Parathyroid adenoma (tissue), 2 donors: Measurements from ENCODE around the gene AJM1.
"Not testable (repeated sequence)": the region's sequence is repeated elsewhere in the genome, so short reads cannot be mapped to it uniquely, and the experiment has no call there.

ENCODE experiments used
- H2AFZ ChIP-seq: fragments of 300-600 bp; sonication (generic); one replicate; pipeline ENCODE4 v1.7.0; 2017; ENCODE audit warnings: antibody characterized with exemption, mild to moderate bottlenecking
- H3K27ac ChIP-seq: fragments of 300-600 bp; sonication (generic); one replicate; pipeline ENCODE4 v1.7.0; 2017
- H3K27me3 ChIP-seq: fragments of 300-600 bp; sonication (generic); one replicate; pipeline ENCODE4 v1.7.0; 2017; ENCODE audit warnings: low read length; ENCODE audit not compliant: control insufficient read depth, insufficient read depth
- H3K36me3 ChIP-seq: fragments of 300-600 bp; sonication (generic); one replicate; pipeline ENCODE4 v1.7.0; 2017; ENCODE audit warnings: low read length; ENCODE audit not compliant: control insufficient read depth, insufficient read depth
- H3K4me1 ChIP-seq: fragments of 300-600 bp; sonication (generic); one replicate; pipeline ENCODE4 v1.7.0; 2017; ENCODE audit warnings: control low read depth
- H3K4me2 ChIP-seq: fragments of 300-600 bp; sonication (generic); one replicate; pipeline ENCODE4 v1.7.0; 2017; ENCODE audit warnings: low read length
- H3K4me3 ChIP-seq: fragments of 300-600 bp; sonication (generic); one replicate; pipeline ENCODE4 v1.7.0; 2017; ENCODE audit warnings: low read depth, low read length
- H3K79me2 ChIP-seq: fragments of 300-600 bp; sonication (generic); one replicate; pipeline ENCODE4 v1.7.0; 2017; ENCODE audit warnings: control low read depth
- H3K9ac ChIP-seq: fragments of 300-600 bp; sonication (generic); one replicate; pipeline ENCODE4 v1.7.0; 2017; ENCODE audit warnings: mild to moderate bottlenecking
- H3K9me3 ChIP-seq: fragments of 300-600 bp; sonication (generic); one replicate; pipeline ENCODE4 v1.7.0; 2017; ENCODE audit warnings: low read length; ENCODE audit not compliant: control insufficient read depth
- TF ChIP-seq, protein P1 (sequence below): fragments of 300-600 bp; sonication (generic); IDR thresholded peaks from one replicate; pipeline ENCODE4 v1.7.0; 2017; ENCODE audit warnings: antibody characterized with exemption, mild to moderate bottlenecking
- donor health status: primary hyperparathyroidism.

The AJM1 gene

GRCh38 chr9:136835932-136836904 is 6.1 kb upstream of the AJM1 start:
- no peaks in the 10 kb centered on the region for H3K9me3 ChIP-seq
- H2AFZ ChIP-seq, result no peak overlapping the region
- no peaks in the 10 kb centered on the region for H3K36me3 ChIP-seq
- no peak overlapping the region for H3K4me2 ChIP-seq
- TF ChIP-seq, protein P1, sequence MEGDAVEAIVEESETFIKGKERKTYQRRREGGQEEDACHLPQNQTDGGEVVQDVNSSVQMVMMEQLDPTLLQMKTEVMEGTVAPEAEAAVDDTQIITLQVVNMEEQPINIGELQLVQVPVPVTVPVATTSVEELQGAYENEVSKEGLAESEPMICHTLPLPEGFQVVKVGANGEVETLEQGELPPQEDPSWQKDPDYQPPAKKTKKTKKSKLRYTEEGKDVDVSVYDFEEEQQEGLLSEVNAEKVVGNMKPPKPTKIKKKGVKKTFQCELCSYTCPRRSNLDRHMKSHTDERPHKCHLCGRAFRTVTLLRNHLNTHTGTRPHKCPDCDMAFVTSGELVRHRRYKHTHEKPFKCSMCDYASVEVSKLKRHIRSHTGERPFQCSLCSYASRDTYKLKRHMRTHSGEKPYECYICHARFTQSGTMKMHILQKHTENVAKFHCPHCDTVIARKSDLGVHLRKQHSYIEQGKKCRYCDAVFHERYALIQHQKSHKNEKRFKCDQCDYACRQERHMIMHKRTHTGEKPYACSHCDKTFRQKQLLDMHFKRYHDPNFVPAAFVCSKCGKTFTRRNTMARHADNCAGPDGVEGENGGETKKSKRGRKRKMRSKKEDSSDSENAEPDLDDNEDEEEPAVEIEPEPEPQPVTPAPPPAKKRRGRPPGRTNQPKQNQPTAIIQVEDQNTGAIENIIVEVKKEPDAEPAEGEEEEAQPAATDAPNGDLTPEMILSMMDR, result no peak
- H3K79me2 ChIP-seq, result no peaks in the 10 kb centered on the region
- no peak overlapping the region for H3K9ac ChIP-seq
- H3K4me3 ChIP-seq, result no peak overlapping the region
- H3K4me1 ChIP-seq, result no peaks in the 10 kb centered on the region
- no peak overlapping the region for H3K27ac ChIP-seq
- H3K27me3 ChIP-seq, result no peaks in the 10 kb centered on the region

- Histone ChIP-seq H3K4me3 (no peak overlapping the region), H3K9ac (no peak overlapping the region), H3K27me3 (no peaks in the 10 kb centered on the region), H2AFZ (no peak overlapping the region), H3K9me3 (no peaks in the 10 kb centered on the region), H3K27ac (no peak overlapping the region), H3K36me3 (no peaks in the 10 kb centered on the region), H3K79me2 (no peaks in the 10 kb centered on the region), H3K4me1 (peaks cover 2% of the 10 kb centered on the region), H3K4me2 (no peak overlapping the region)
- TF ChIP-seq, protein P1, result no peak
Observed at GRCh38 chr9:136837146-136837855, 5.0 kb upstream of the AJM1 start.

- not testable (repeated sequence) for H3K9me3 ChIP-seq, H3K79me2 ChIP-seq, H3K27ac ChIP-seq, H3K36me3 ChIP-seq, H3K4me3 ChIP-seq, H2AFZ ChIP-seq, H3K4me2 ChIP-seq, H3K9ac ChIP-seq, H3K27me3 ChIP-seq, H3K4me1 ChIP-seq
Observed at GRCh38 chr9:136837856-136838277, 4.4 kb upstream of the AJM1 start.

DNA sequence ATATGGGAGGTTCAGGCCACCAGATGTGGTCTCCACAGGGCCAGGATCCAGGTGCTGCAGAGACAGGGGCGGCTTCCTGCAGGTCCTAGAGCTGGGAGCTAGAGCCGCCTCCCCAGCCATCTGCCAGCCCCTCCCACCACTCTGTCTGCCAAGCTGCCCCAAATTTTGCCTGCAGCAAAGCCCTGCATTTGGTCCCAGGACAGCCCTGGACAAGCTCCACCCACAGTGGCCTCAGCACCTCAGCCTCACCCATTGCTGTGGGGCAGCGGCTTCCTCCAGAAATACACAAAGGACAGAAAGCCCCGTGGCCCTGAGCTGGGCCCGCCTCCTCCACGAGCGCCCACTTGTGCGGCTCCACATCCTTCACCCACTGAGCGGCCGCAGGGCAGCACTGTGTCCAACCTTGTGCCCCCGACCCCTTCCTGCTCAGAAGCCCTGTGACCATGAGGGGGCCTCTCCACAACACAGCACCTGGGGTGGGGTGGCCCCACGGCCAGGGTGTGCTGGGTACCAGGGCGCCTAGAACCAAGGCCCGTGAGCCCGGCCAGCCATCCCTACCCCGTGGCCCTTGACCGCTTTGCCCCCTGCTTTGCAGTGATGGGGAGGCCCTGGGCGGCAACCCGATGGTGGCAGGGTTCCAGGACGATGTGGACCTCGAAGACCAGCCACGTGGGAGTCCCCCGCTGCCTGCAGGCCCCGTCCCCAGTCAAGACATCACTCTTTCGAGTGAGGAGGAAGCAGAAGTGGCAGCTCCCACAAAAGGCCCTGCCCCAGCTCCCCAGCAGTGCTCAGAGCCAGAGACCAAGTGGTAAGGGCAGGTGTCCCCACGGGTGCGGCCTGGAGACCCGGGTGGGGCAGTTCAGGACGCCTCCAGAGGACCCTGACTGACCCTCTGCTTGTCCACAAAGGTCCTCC is 3.7 kb upstream of the AJM1 start:
- Histone ChIP-seq H3K4me1 (peaks cover 2% of the 10 kb centered on the region), H3K36me3 (no peaks in the 10 kb centered on the region), H3K27ac (no peak overlapping the region), H3K4me2 (no peak overlapping the region), H3K4me3 (no peak overlapping the region), H2AFZ (no peak overlapping the region), H3K27me3 (no peaks in the 10 kb centered on the region), H3K9me3 (no peaks in the 10 kb centered on the region), H3K79me2 (no peaks in the 10 kb centered on the region), H3K9ac (no peak overlapping the region)
- TF ChIP-seq, protein P1, result no peak
